GM20431 (cell line): ENCODE results near the gene TLN1.

Experiments
- in situ Hi-C: fragments of 300-500 bp; cut with MseI, MboI; formaldehyde crosslinking; loops from one replicate; pipeline ENCODE4 v1.15.0; 2020; ENCODE audit warnings: low sequenced_read_pairs; ENCODE audit not compliant: unreplicated experiment

The TLN1 gene

GRCh38 chr9:35712762-35713400 is 19.1 kb downstream of the TLN1 start:
- in situ Hi-C loops, result no loop called here

- in situ Hi-C loops, result no loop called here
These were observed 20.2 kb downstream of the TLN1 start for GRCh38 chr9:35711501-35712428.

DNA sequence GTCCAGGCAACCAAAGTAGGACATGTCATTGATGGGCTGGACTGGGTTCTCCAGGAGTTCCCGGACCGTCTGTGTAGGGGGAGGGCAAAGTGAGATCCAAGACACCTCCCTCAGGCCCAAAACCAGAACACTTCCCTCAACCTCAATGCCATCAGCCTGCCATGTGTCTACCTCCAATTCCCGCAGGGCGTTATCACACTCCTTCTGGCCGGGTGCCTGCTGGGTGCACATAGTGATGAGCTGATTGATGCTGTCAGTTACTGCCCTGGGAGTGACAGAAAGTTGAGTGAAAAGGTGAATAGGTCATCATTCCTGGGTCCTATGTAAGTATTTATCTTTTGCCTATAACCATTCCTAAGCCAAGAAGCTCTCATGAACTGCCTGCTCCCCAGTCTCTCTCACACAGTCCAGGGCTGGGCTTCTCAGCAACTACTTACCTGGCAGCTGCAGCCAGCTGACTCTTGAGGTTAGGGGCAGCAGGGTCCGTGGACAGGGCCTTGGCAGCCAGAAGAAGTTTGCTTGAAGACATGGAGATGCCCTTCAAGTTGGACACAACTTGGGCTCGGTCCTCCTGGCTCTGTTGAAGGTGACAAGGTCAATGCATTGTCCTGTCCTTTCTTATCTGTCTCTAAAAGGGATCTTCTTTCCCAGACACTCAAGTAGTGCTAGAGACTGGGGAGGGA is 21.0 kb downstream of the TLN1 start:
- in situ Hi-C loops, result no loop called here

DNA sequence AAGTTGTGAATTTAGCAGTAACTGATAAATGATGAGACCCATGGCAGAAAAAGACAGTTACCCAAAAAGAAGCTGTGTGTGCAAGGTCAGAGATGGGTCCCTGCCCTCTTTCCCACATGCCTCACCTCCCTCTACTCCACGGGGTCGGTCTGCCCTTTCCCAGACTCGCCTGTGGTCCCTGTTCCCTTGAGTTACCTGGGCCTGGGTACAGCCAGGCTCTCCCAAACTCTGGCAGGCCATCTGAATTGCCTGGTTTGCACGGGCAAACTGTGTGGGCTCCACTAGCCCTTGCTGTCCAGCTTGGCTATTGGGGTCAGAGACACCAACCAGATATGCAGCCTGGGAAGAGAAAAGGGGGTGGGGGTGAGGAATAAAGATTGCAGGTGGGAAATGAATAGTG is 23.8 kb downstream of the TLN1 start:
- in situ Hi-C loops, result no loop called here

GRCh38 chr9:35706951-35707350 is 25.0 kb downstream of the TLN1 start:
- in situ Hi-C loops, result no loop called here

GRCh38 chr9:35705836-35706430 is 26.1 kb downstream of the TLN1 start:
- in situ Hi-C loops, result no loop called here

GRCh38 chr9:35705372-35705771 is 26.6 kb downstream of the TLN1 start:
- in situ Hi-C loops, result no loop called here

GRCh38 chr9:35703906-35704672 is 27.9 kb downstream of the TLN1 start:
- in situ Hi-C loops, result no loop called here

DNA sequence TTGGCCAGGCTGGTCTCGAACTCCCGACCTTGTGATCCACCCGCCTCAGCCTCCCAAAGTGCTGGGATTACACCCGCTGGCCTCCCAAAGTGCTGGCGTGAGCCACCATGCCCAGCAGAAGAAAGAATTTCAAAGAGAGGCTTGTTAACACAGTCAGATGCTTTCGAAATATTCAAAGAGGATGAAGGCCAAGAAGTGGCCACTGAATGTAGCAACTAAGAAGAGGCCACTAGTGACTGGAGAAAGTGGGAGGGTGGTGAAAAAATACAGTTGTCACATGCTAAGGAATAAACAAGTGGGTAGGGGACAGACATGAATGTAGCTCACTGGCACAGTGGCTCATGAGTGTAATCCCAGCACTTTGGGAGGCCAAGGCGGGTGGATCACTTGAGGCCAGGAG is 29.3 kb downstream of the TLN1 start:
- in situ Hi-C loops, result no loop called here

- in situ Hi-C loops, result no loop called here
These were observed 31.1 kb downstream of the TLN1 start for GRCh38 chr9:35700942-35701341.

GRCh38 chr9:35700031-35700430 is 32.0 kb downstream of the TLN1 start:
- in situ Hi-C loops, result no loop called here

DNA sequence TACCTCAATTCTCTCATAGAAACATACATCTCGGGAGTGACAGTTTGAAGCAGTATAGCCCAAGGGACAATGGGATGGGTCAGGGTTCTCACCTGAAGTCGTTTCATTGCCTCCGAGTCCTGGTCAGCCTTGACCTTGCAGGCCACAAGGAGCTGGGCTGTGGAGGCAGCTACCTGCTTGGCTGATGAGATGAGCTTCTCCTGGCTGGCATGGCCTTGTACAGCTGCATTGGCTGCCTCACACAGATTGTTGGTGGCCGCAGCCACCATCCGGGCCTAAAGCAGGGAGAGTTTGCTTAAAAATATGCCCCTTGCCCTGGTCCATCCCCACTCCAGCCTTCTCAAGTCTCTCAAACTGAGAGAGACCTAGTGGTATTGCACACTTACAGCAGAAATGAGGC is 33.8 kb downstream of the TLN1 start:
- in situ Hi-C loops, result no loop called here

GRCh38 chr9:35697486-35697885 is 34.5 kb downstream of the TLN1 start:
- in situ Hi-C loops, result no loop called here

- in situ Hi-C loops, result no loop called here
These were observed 35.3 kb downstream of the TLN1 start for GRCh38 chr9:35696520-35697215.

DNA sequence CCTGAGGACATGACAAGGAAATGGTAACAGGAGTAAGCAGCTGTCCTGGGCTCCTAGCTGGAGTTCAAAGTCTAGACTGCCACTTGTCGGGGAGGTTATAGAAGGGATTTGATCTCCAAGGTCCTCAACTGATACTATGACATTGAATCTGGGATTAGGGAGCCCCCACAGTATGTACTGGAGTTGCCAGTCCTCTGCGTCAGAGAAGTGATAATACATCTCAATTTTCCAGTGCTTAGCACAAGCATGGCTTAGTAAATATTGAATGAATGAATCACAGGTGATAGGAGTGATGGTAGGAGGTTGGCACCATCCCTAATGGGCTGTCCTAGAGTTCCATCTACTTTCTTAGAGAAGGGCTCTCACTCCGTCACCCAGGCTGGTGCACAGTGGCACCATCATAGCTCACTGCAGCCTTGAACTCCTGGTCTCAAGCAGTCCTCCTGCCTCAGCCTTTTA is 36.0 kb downstream of the TLN1 start:
- in situ Hi-C loops, result no loop called here

DNA sequence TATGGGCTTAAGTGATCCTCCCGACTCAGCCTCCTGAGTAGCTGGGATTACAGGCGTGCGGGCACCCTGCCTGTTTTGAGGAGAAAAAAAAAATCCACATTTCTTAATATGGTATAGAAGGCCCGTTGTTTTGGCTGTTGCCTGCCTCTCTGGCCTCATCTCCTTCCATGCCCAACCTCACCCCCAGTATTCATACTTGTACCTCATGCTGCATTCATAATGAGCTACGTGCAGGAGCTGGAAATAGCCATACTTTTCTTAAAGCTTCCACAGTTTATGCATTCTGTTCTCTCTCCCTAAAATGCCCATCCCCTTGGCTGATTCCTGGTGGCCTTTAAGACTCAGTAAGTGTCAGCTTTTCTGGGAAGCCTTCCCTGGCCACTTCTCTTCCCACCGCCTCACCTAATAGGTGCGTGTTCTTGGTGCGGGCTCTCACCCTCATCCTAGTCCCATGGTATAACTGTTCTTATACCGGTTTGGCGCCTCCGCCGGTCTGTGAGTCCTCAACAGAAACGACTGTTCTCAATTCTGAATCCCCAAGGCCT is 40.2 kb downstream of the TLN1 start:
- in situ Hi-C loops, result no loop called here

- in situ Hi-C loops, result no loop called here
These were observed 40.7 kb downstream of the TLN1 start for GRCh38 chr9:35691334-35691650.

DNA sequence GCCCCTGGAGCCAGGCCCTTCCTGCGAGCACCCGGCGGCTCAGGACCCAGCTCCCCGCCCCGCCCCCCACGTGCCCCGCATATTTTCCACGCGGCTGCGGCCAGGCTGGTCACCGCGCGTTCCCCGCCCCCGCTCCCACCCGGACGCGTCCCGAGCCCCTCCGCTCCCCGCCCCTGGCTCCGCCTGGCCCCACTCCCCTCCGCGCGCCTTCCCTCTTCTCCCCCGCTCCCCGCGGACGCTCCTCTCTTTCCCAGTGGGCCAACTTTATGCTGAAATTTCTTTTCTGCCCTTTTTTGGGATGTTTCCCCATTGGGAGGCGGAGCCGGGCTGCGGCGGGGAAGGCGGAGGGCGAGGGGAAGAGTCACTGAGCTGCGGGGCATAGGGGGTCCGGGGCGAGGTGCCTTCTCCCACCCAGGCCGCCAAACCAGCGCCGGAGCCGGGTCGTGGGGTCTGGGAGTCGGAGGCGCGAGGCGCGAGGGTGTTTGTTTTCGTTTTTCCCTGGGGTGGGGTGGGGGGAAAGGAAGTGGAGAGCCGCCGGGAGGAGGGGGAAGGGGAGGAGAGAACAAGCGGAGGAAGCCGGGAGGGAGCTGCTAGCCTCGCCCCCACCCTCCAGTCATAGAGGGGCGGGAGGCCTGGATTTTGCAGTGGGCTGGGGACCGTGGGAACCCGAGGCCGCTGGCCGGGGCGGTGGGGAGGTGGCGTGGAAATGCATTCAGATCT is 41.2 kb downstream of the TLN1 start:
- in situ Hi-C loops, result no loop called here

GRCh38 chr9:35690294-35690613 is 41.7 kb downstream of the TLN1 start:
- in situ Hi-C loops, result no loop called here
